ENCODE measurements around the gene ZNF521.
A peak's percentile ranks its signal among the peaks of the same experiment; 100 is the strongest.

ZNF521 gene

DNA sequence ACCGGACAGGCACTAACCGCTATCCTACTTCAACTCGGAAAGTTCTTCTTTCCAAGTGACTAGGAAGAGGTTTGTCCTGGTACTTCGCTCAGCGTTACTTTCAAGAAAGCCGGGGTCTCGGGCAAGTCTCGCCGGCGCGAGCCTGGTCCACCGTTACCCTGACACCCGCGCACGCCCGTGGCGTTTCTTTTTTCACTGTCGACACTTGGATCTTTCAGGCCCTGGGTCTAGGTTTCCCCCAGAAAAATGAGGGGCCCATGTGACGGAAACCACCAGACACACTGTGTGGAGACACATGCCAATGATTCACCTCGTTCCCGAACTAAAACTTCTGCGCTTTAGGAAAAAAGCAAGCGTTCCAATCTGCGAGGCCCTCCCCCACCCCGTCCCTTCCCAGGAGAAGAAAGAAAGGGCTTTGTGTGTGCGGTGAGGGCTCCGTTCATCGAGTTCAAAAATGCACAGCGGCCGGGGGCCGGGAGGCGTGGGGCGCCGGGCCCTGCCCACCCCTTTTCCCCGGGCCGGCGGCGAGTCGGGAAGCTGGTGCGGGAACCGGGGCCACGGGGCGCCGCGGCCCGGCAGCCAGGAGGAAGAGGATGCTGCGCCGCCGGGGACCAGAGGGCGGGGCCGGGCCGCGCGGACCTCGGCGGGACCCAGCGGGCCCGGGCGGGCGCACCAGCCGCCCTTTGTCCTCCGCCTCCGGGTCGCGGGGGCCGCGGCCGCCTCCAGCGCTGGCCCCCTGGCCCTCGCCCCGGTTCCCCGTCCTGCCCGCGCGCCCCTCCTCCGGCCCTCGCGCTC lies 2.6 kb downstream of the ZNF521 start:
- no peak for DNase-seq (ENCODE audit: low read depth, low spot score)
- Histone ChIP-seq H3K9ac (ENCODE audit: insufficient read length, low read depth) (peak overlapping the region; percentile 50), H3K27me3 (ENCODE audit: insufficient read depth, insufficient read length) (peaks cover 14% of the 10 kb centered on the region)

DNA sequence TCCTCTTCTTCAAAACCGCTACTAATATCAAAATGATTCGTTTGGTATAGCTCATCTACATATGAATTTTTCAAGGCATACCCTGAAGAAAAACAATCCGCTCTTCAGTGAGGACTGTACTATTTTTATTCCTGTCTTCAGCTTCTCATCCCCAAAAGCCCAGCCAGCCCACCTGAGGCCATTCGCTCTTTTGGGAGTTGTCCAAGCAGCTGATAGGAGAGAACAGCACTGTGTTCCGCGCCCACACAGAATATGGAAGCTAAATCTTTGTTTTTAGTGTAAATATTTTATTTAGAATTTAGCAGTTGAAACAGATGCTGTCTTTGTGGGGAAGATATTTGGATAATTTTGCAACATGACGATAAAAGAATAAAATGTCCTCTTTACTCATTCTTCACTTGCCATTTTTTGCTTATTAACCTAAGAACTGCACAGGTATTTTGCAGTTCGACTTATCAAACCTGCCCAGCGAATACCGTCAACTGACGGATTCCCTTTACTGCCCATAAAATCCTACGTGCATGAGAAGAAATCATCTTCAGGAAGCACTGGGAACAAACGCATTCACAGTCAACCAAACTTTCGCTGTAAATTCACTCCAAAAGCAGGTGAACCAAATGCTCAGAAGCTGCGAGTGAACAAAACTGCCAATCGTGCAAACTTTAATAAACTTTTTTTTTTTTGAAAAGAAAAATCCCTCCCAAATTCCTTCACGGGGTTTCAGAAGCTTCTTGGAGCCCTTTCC lies 3.4 kb downstream of the ZNF521 start:
- TF ChIP-seq ZNF274 (IDR thresholded peaks at IDR 0.05; ENCODE audit: low read depth, low read length) (no peak), YY1 (IDR thresholded peaks at IDR 0.05; ENCODE audit: insufficient read depth, insufficient read length) (no peak), SUZ12 (IDR thresholded peaks at IDR 0.05; ENCODE audit: extremely low read depth, insufficient read depth, insufficient read length) (no peak)
- peak overlapping the region; percentile 28 for H3K4me3 ChIP-seq (ENCODE audit: insufficient read length, low read depth)
- H3K27me3 ChIP-seq (ENCODE audit: insufficient read depth, insufficient read length), result peaks cover 14% of the 10 kb centered on the region

More for the DNA sequence above, 2.6 kb downstream of the ZNF521 start:
- Histone ChIP-seq H3K9me3 (ENCODE audit: insufficient read depth, low read length) (no peaks in the 10 kb centered on the region), H3K36me3 (ENCODE audit: insufficient read depth, insufficient read length, low read length) (no peaks in the 10 kb centered on the region), H3K4me3 (ENCODE audit: insufficient read length, low read depth) (peak overlapping the region; percentile 28), H3K4me1 (ENCODE audit: insufficient read depth, insufficient read length) (no peaks in the 10 kb centered on the region)
- TF ChIP-seq ZNF274 (IDR thresholded peaks at IDR 0.05; ENCODE audit: low read depth, low read length), result no peak
- no peak for TF ChIP-seq YY1 (IDR thresholded peaks at IDR 0.05; ENCODE audit: insufficient read depth, insufficient read length)
- TF ChIP-seq SUZ12 (IDR thresholded peaks at IDR 0.05; ENCODE audit: extremely low read depth, insufficient read depth, insufficient read length), result no peak

DNA sequence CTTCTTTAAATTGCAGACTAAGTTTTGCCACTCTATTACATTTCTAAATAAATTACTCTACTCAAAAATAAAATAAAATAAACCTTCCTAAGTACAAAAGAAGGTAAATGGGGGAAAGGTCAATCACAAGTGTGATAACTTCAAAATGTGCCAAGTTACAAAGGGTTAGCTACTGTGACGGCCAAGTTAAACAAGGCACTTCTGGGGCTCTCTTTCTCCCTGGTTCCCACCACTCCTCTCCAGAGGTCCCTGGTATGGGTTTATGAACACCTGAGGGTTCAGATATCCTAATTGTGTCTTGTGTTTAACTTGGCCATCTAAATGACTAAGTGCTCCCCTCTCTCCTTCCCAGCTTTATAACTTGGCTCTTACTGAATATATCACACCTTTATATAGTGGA lies 5.4 kb downstream of the ZNF521 start:
- Histone ChIP-seq H3K4me3 (ENCODE audit: insufficient read length, low read depth) (no peak overlapping the region), H3K9me3 (ENCODE audit: insufficient read depth, low read length) (no peaks in the 10 kb centered on the region), H3K4me1 (ENCODE audit: insufficient read depth, insufficient read length) (no peaks in the 10 kb centered on the region), H3K27me3 (ENCODE audit: insufficient read depth, insufficient read length) (peaks cover 14% of the 10 kb centered on the region), H3K9ac (ENCODE audit: insufficient read length, low read depth) (no peak overlapping the region), H3K36me3 (ENCODE audit: insufficient read depth, insufficient read length, low read length) (no peaks in the 10 kb centered on the region)
- no peak for TF ChIP-seq ZNF274 (IDR thresholded peaks at IDR 0.05; ENCODE audit: low read depth, low read length)
- TF ChIP-seq YY1 (IDR thresholded peaks at IDR 0.05; ENCODE audit: insufficient read depth, insufficient read length), result no peak
- TF ChIP-seq SUZ12 (IDR thresholded peaks at IDR 0.05; ENCODE audit: extremely low read depth, insufficient read depth, insufficient read length), result no peak
- DNase-seq (ENCODE audit: low read depth, low spot score), result no peak

More for the DNA sequence above, 3.4 kb downstream of the ZNF521 start:
- H3K36me3 ChIP-seq (ENCODE audit: insufficient read depth, insufficient read length, low read length), result no peaks in the 10 kb centered on the region
- no peak for DNase-seq (ENCODE audit: low read depth, low spot score)
- H3K9ac ChIP-seq (ENCODE audit: insufficient read length, low read depth), result peak overlapping the region; percentile 50
- H3K9me3 ChIP-seq (ENCODE audit: insufficient read depth, low read length), result no peaks in the 10 kb centered on the region
- no peaks in the 10 kb centered on the region for H3K4me1 ChIP-seq (ENCODE audit: insufficient read depth, insufficient read length)

DNA sequence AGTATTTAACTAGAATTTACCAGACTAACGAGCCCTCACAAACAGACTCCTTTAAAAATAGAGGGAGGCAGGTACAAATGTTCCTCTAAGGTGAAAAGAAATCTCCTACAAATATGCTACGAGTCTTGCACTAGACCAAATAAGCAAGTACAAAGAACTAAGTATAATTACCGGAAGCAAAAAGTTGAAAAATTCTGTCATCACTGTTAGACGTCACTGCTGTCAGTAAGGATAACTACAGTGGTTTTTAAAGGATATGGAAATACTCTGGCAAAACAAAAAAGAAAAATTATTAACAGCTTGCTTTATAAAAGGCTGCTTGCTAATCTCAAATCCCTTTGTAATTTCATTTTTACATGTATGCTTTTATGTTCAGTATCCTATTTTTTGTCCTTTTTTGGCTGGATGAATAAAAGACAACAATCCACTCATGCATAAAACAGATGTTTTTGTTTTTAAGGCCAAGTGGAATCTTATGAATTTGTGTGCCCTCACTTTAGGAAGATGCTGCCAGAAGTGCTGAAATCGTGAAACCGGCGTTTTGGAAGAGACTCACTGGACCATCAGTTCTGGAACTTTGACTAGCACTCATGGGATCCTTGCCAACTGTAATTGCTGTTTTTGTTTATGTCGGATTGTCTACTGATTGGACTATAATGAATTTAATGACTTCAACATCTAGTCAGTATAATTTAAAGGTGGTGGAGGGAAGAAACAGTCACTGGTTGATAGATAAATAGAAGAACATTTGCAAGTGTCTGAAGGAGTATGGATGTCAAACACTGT lies 6.7 kb downstream of the ZNF521 start:
- no peak for TF ChIP-seq SUZ12 (IDR thresholded peaks at IDR 0.05; ENCODE audit: extremely low read depth, insufficient read depth, insufficient read length)
- TF ChIP-seq ZNF274 (IDR thresholded peaks at IDR 0.05; ENCODE audit: low read depth, low read length), result no peak
- TF ChIP-seq YY1 (IDR thresholded peaks at IDR 0.05; ENCODE audit: insufficient read depth, insufficient read length), result no peak
- Histone ChIP-seq H3K9me3 (ENCODE audit: insufficient read depth, low read length) (no peaks in the 10 kb centered on the region), H3K4me3 (ENCODE audit: insufficient read length, low read depth) (no peak overlapping the region), H3K4me1 (ENCODE audit: insufficient read depth, insufficient read length) (no peaks in the 10 kb centered on the region), H3K9ac (ENCODE audit: insufficient read length, low read depth) (no peak overlapping the region), H3K36me3 (ENCODE audit: insufficient read depth, insufficient read length, low read length) (no peaks in the 10 kb centered on the region), H3K27me3 (ENCODE audit: insufficient read depth, insufficient read length) (peaks cover 14% of the 10 kb centered on the region)
- no peak for DNase-seq (ENCODE audit: low read depth, low spot score)

DNA sequence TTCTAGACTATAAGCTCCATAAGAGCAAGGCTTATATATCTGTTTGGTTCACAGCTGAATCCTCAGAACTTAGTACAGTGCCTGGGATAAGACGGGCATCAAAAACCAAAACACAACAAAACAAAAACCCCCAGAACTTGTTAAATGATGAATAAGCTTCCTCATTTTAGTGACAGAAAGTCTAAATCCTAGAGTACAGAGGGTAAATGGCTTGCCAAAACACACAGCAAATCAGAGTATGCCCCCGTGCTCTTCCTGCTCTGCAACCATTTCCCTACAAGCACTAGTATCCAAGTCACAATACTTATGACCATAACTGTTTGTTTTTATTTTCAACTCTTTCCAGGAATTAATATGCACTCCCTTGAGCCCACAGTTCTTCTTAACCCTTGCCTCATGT lies 10.1 kb downstream of the ZNF521 start:
- no peak for DNase-seq (ENCODE audit: low read depth, low spot score)
- H3K4me1 ChIP-seq (ENCODE audit: insufficient read depth, insufficient read length), result no peaks in the 10 kb centered on the region
- TF ChIP-seq SUZ12 (IDR thresholded peaks at IDR 0.05; ENCODE audit: extremely low read depth, insufficient read depth, insufficient read length) (no peak), ZNF274 (IDR thresholded peaks at IDR 0.05; ENCODE audit: low read depth, low read length) (no peak), YY1 (IDR thresholded peaks at IDR 0.05; ENCODE audit: insufficient read depth, insufficient read length) (no peak)
- no peak overlapping the region for H3K4me3 ChIP-seq (ENCODE audit: insufficient read length, low read depth)
- H3K9me3 ChIP-seq (ENCODE audit: insufficient read depth, low read length), result no peaks in the 10 kb centered on the region
- H3K9ac ChIP-seq (ENCODE audit: insufficient read length, low read depth), result no peak overlapping the region
- no peaks in the 10 kb centered on the region for H3K27me3 ChIP-seq (ENCODE audit: insufficient read depth, insufficient read length)
- no peaks in the 10 kb centered on the region for H3K36me3 ChIP-seq (ENCODE audit: insufficient read depth, insufficient read length, low read length)

DNA sequence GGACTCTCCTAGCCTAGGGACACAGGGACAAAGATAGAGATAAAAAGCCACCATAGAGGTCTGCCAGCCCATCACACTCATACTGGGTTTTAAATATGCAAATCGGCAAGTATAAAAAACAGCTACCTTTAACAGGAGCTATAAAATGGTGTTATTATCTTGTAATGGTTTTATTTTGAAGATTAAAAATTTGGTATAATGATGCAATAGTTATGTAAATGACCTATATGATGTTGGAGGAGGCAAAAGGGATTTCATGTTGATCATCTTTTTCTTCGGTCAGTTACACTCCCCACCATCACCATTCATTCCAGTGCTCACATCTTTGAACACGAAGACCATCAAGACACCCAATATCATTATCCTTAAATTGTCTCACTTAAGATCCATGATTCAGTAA lies 11.2 kb downstream of the ZNF521 start:
- no peaks in the 10 kb centered on the region for H3K27me3 ChIP-seq (ENCODE audit: insufficient read depth, insufficient read length)
- no peak overlapping the region for H3K4me3 ChIP-seq (ENCODE audit: insufficient read length, low read depth)
- H3K9ac ChIP-seq (ENCODE audit: insufficient read length, low read depth), result no peak overlapping the region
- TF ChIP-seq YY1 (IDR thresholded peaks at IDR 0.05; ENCODE audit: insufficient read depth, insufficient read length), result no peak
- no peak for TF ChIP-seq ZNF274 (IDR thresholded peaks at IDR 0.05; ENCODE audit: low read depth, low read length)
- DNase-seq (ENCODE audit: low read depth, low spot score), result no peak
- no peaks in the 10 kb centered on the region for H3K9me3 ChIP-seq (ENCODE audit: insufficient read depth, low read length)
- H3K4me1 ChIP-seq (ENCODE audit: insufficient read depth, insufficient read length), result no peaks in the 10 kb centered on the region
- H3K36me3 ChIP-seq (ENCODE audit: insufficient read depth, insufficient read length, low read length), result no peaks in the 10 kb centered on the region
